Right renal pelvis (tissue), 4 donors: ENCODE data around the gene HOXB1. TPM values are rescaled to one million over a fixed set of nuclear protein-coding genes. Genes with fewer than 3 reads are reported as not detected.
"Not testable (repeated sequence)": the region's sequence is repeated elsewhere in the genome, so short reads cannot be mapped to it uniquely, and the experiment has no call there.

ENCODE experiments used
- DNase-seq, 4 donors: peaks; one replicate each; pipeline ENCODE4 v3.0.0-alpha.2; 2013; ENCODE audit warnings: low read depth in 4 of 4, low spot score in 3 of 4, missing footprints in 1 of 4
- polyA plus RNA-seq, 4 donors: library from polyadenylated mRNA; unstranded; fragments of 120-200 nt; gene quantifications; one replicate each; pipeline ENCODE4 v1.2.1, GENCODE V29; 2013; ENCODE audit not compliant: insufficient read length in 4 of 4

HOXB1 gene
- polyA plus RNA-seq, 4 donors: 0.27 to 0.34 (median 0.29) TPM

GRCh38 chr17:48545022-48545375, 14.2 kb upstream of the HOXB1 start, which contains the start of gene HOXB2:
Gene HOXB2 (minus strand): TSS chr17:48545109. CDS start chr17:48544911, 198 bp downstream.
- no peak for DNase-seq

GRCh38 chr17:48544349-48545021, 13.7 kb upstream of the HOXB1 start:
- no peak for DNase-seq

GRCh38 chr17:48543854-48544348, 13.1 kb upstream of the HOXB1 start:
- DNase-seq: no peak

- no peak for DNase-seq
These were observed 12.5 kb upstream of the HOXB1 start for GRCh38 chr17:48543107-48543853.

GRCh38 chr17:48542698-48543106, 11.9 kb upstream of the HOXB1 start:
- no peak for DNase-seq

GRCh38 chr17:48542114-48542656, 11.4 kb upstream of the HOXB1 start:
- DNase-seq: no peak

- no peak for DNase-seq
These were observed 10.8 kb upstream of the HOXB1 start for GRCh38 chr17:48541577-48542113.

GRCh38 chr17:48541036-48541576, 10.3 kb upstream of the HOXB1 start:
- DNase-seq: no peak

GRCh38 chr17:48540213-48540612, 9.4 kb upstream of the HOXB1 start:
- no peak for DNase-seq

- DNase-seq: no peak
These were observed 8.4 kb upstream of the HOXB1 start for GRCh38 chr17:48539177-48539576.

GRCh38 chr17:48537316-48537715, 6.5 kb upstream of the HOXB1 start:
- no peak for DNase-seq

- not testable (repeated sequence) for DNase-seq
These were observed 5.2 kb upstream of the HOXB1 start for GRCh38 chr17:48535793-48536559.

- no peak for DNase-seq
These were observed 1.4 kb upstream of the HOXB1 start for GRCh38 chr17:48532261-48532660.

- no peak for DNase-seq
These were observed 464 bp downstream of the HOXB1 start for GRCh38 chr17:48530208-48530886.

GRCh38 chr17:48529683-48530009, 1.2 kb downstream of the HOXB1 start:
- no peak for DNase-seq

- no peak for DNase-seq
These were observed 1.7 kb downstream of the HOXB1 start for GRCh38 chr17:48528936-48529682.

- no peak for DNase-seq
These were observed 2.5 kb downstream of the HOXB1 start for GRCh38 chr17:48528153-48528935.

- no peak for DNase-seq
These were observed 3.3 kb downstream of the HOXB1 start for GRCh38 chr17:48527547-48527932.
